ENCODE measurements around the gene KLHL29. TPM values are rescaled to one million over a fixed set of nuclear protein-coding genes. Genes with fewer than 3 reads are reported as not detected.

Gene KLHL29
- total RNA-seq, 3 donors from 2014 or later (not counting 1 experiment from before 2014, with no cell fraction given), result 0.24 to 0.43 (median 0.33) TPM

DNA sequence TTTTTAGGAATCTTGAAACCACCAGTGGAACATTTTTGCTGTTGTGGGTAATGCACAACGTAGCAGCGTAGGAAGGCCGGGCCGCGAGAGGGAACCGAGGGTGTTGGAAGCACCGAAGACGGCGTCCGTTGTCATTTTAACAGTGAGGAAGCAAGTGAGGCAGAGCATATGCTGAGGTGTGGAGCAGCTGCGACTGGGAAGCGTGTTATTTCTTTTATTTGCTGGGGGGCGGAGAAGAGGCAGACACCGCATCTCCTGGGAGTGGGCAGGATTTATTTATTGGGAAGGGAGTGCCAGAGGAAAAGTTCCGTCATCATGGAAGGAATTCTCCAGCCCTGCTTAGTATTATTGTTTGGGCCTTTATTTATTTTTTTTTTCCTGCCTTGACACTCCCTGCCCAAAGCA lies 232.8 kb downstream of the KLHL29 start:
- DNase-seq (no peak), ATAC-seq (no peak)
- no peaks in the 10 kb centered on the region for H3K27me3 ChIP-seq (ENCODE audit: control insufficient read depth, insufficient read depth, low read length)
- no peaks in the 10 kb centered on the region for H3K9me3 ChIP-seq (ENCODE audit: control insufficient read depth, insufficient read depth, low read length)
- peaks cover 2 to 19% of the 10 kb centered on the region in 2 donors for H3K27me3 Mint-ChIP-seq (ENCODE audit: low read depth in 2 of 2)
- TF ChIP-seq, protein P1, sequence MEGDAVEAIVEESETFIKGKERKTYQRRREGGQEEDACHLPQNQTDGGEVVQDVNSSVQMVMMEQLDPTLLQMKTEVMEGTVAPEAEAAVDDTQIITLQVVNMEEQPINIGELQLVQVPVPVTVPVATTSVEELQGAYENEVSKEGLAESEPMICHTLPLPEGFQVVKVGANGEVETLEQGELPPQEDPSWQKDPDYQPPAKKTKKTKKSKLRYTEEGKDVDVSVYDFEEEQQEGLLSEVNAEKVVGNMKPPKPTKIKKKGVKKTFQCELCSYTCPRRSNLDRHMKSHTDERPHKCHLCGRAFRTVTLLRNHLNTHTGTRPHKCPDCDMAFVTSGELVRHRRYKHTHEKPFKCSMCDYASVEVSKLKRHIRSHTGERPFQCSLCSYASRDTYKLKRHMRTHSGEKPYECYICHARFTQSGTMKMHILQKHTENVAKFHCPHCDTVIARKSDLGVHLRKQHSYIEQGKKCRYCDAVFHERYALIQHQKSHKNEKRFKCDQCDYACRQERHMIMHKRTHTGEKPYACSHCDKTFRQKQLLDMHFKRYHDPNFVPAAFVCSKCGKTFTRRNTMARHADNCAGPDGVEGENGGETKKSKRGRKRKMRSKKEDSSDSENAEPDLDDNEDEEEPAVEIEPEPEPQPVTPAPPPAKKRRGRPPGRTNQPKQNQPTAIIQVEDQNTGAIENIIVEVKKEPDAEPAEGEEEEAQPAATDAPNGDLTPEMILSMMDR (IDR thresholded peaks at IDR 0.05), result no peak
- H3K27ac Mint-ChIP-seq, result no peak overlapping the region
- H3K27ac ChIP-seq (ENCODE audit: low read length), result no peak overlapping the region
- H3K4me1 Mint-ChIP-seq, result peaks cover 14% of the 10 kb centered on the region in 2 donors
- peaks cover 10% of the 10 kb centered on the region for H3K4me1 ChIP-seq (ENCODE audit: control insufficient read depth, insufficient read depth, low read length)
- H3K9me3 Mint-ChIP-seq, result no peaks in the 10 kb centered on the region
- WGBS (ENCODE audit: insufficient coverage), result 95% methylated on average over 15 of the region's 15 CpGs
- H3K36me3 ChIP-seq (ENCODE audit: control insufficient read depth, insufficient read depth, low read length), result no peaks in the 10 kb centered on the region
- H3K4me3 ChIP-seq (ENCODE audit: low read length), result no peak overlapping the region
- no peak overlapping the region for H3K4me3 Mint-ChIP-seq
- intact Hi-C loops (cut with micrococcal nuclease), result no loop called here
- H3K36me3 Mint-ChIP-seq, result no peaks in the 10 kb centered on the region

DNA sequence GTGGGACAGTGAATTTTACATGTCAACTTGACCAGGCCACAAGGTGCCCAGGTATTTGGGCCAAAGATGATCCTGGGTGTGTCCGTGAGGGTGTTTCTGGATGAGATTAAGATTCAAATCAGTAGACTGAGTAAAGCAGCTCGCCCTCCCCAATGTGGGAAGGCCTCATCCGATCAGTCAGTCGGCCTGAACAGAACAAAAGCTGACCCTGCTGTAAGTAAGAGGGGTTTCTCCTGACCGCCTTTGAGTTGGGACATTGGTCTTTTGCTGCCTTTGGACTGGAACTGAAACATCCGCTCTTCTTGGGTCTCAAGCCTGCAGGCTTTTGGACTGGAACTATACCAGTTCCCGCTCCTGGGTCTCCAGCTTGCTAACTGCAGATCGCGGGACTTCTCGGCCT lies 233.3 kb downstream of the KLHL29 start:
- H3K36me3 Mint-ChIP-seq, result no peaks in the 10 kb centered on the region
- Histone ChIP-seq H3K9me3 (ENCODE audit: control insufficient read depth, insufficient read depth, low read length) (no peaks in the 10 kb centered on the region), H3K27ac (ENCODE audit: low read length) (no peak overlapping the region), H3K27me3 (ENCODE audit: control insufficient read depth, insufficient read depth, low read length) (no peaks in the 10 kb centered on the region), H3K36me3 (ENCODE audit: control insufficient read depth, insufficient read depth, low read length) (no peaks in the 10 kb centered on the region), H3K4me1 (ENCODE audit: control insufficient read depth, insufficient read depth, low read length) (peaks cover 10% of the 10 kb centered on the region), H3K4me3 (ENCODE audit: low read length) (no peak overlapping the region)
- DNase-seq, result no peak
- WGBS (ENCODE audit: insufficient coverage), result 89% methylated on average over 8 of the region's 10 CpGs
- H3K4me3 Mint-ChIP-seq, result no peak overlapping the region
- TF ChIP-seq, protein P1 (IDR thresholded peaks at IDR 0.05), result no peak
- H3K4me1 Mint-ChIP-seq, result peaks cover 14% of the 10 kb centered on the region in 2 donors
- intact Hi-C loops (cut with micrococcal nuclease), result no loop called here
- peaks cover 4 to 19% of the 10 kb centered on the region in 2 donors for H3K27me3 Mint-ChIP-seq (ENCODE audit: low read depth in 2 of 2)
- ATAC-seq, result no peak
- H3K9me3 Mint-ChIP-seq, result no peaks in the 10 kb centered on the region
- no peak overlapping the region for H3K27ac Mint-ChIP-seq

DNA sequence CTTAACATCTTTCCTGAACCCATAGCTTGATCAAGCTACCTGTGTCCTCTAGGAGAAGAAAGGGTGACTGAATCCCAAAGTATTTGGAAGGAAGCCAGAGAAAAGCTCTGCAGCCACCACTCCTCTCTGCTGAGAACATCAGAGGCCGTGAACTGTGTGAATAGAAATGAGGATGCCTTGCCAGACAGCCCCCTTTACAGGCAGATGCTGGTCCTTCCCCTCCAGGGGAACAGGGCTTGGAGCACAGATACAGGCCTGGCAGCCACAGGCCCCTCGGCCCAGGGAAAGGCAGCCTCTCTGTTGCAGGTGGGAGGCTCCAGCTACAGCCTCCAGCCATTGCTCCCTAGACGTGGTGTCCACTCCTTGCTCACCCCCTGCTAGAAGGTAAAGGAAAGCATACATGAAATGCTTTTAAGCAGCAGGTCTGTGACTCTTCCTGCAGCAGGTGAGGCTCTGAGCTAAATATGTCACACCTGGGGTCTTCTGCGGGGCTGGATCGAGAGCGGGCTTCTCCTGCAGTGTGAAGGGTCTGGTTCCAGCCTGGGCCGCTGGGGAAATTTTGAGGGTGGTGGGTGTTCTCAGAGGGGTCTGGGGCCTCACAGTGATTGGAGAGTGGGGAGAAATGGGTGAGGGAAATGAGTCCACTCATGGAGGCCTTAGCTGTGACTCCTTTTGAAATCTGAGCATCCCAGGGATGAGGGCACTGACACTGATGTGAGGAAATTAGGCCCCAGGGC lies 234.0 kb downstream of the KLHL29 start:
- Histone ChIP-seq H3K9me3 (ENCODE audit: control insufficient read depth, insufficient read depth, low read length) (no peaks in the 10 kb centered on the region), H3K36me3 (ENCODE audit: control insufficient read depth, insufficient read depth, low read length) (no peaks in the 10 kb centered on the region), H3K27me3 (ENCODE audit: control insufficient read depth, insufficient read depth, low read length) (no peaks in the 10 kb centered on the region), H3K4me1 (ENCODE audit: control insufficient read depth, insufficient read depth, low read length) (peaks cover 8% of the 10 kb centered on the region), H3K27ac (ENCODE audit: low read length) (no peak overlapping the region), H3K4me3 (ENCODE audit: low read length) (no peak overlapping the region)
- no peaks in the 10 kb centered on the region for H3K36me3 Mint-ChIP-seq
- H3K4me3 Mint-ChIP-seq, result no peak overlapping the region
- ATAC-seq (no peak), DNase-seq (no peak)
- peaks cover 9 to 21% of the 10 kb centered on the region in 2 donors for H3K27me3 Mint-ChIP-seq (ENCODE audit: low read depth in 2 of 2)
- peaks cover 12% of the 10 kb centered on the region in 2 donors for H3K4me1 Mint-ChIP-seq
- intact Hi-C loops (cut with micrococcal nuclease), result no loop called here
- no peaks in the 10 kb centered on the region for H3K9me3 Mint-ChIP-seq
- WGBS (ENCODE audit: insufficient coverage), result 78% methylated on average over 7 of the region's 7 CpGs
- H3K27ac Mint-ChIP-seq, result no peak overlapping the region
- TF ChIP-seq, protein P1 (IDR thresholded peaks at IDR 0.05), result no peak

DNA sequence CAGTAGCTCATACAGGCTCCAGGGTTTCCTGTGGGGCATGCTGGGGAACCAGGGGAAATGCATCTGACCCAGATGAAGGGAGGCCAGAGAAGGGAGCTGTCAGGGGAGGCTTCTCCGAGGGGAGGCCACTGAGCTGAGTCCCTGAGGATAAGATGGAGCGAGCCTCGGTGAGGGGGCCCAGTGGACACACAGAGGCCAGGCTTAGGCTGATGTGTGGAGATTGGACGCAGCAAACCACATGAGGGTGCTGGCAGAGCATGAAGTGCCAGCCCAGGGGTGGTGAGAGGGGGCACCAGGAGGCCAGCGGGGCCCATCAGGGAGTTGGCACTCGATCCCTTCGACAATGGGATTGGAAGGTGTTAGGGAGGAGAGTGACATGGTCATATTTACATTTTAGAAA lies 235.0 kb downstream of the KLHL29 start:
- peaks cover 9 to 14% of the 10 kb centered on the region in 2 donors for H3K27me3 Mint-ChIP-seq (ENCODE audit: low read depth in 2 of 2)
- peaks cover 6% of the 10 kb centered on the region for H3K9me3 ChIP-seq (ENCODE audit: control insufficient read depth, insufficient read depth, low read length)
- no peaks in the 10 kb centered on the region for H3K36me3 ChIP-seq (ENCODE audit: control insufficient read depth, insufficient read depth, low read length)
- no peak overlapping the region for H3K4me3 ChIP-seq (ENCODE audit: low read length)
- no peak for ATAC-seq
- no peak overlapping the region for H3K27ac ChIP-seq (ENCODE audit: low read length)
- H3K4me3 Mint-ChIP-seq, result no peak overlapping the region
- DNase-seq, result no peak
- no peak overlapping the region for H3K27ac Mint-ChIP-seq
- no peaks in the 10 kb centered on the region for H3K27me3 ChIP-seq (ENCODE audit: control insufficient read depth, insufficient read depth, low read length)
- peaks cover under 1% of the 10 kb centered on the region for H3K4me1 ChIP-seq (ENCODE audit: control insufficient read depth, insufficient read depth, low read length)
- H3K9me3 Mint-ChIP-seq, result peaks cover 0 to 4% of the 10 kb centered on the region in 2 donors
- TF ChIP-seq, protein P1 (IDR thresholded peaks at IDR 0.05), result no peak
- 95% methylated on average over 7 of the region's 7 CpGs for WGBS (ENCODE audit: insufficient coverage)
- no peaks in the 10 kb centered on the region for H3K36me3 Mint-ChIP-seq
- H3K4me1 Mint-ChIP-seq, result peaks cover 2% of the 10 kb centered on the region in 2 donors
- intact Hi-C loops (cut with micrococcal nuclease), result no loop called here
